ENCODE measurements around the gene CLEC1A. TPM values are rescaled to one million over a fixed set of nuclear protein-coding genes. Genes with fewer than 3 reads are reported as not detected.

The CLEC1A gene
- total RNA-seq, 1 experiment from 2014 or later: not detected

GRCh38 chr12:10115311-10115710 is 16.5 kb upstream of the CLEC1A start:
- H3K4me2 ChIP-seq (ENCODE audit: low read length): no peak overlapping the region
- H3K27me3 ChIP-seq (ENCODE audit: insufficient read depth, low read length): no peaks in the 10 kb centered on the region
- RAD21 ChIA-PET (ENCODE audit: low non-redundant PET in 1 of 2, low total read pairs in 2 of 2, uncharacterized antibody in 2 of 2, unreplicated experiment in 2 of 2): no interaction called here
- no peaks in the 10 kb centered on the region for H4K20me1 ChIP-seq (ENCODE audit: insufficient read depth)
- H3K4me1 ChIP-seq (ENCODE audit: control insufficient read depth in 1 of 2, insufficient read depth in 2 of 2, low read length in 2 of 2): no peaks in the 10 kb centered on the region
- CTCF ChIA-PET: no interaction called here
- no peak overlapping the region for H3K27ac ChIP-seq (ENCODE audit: low read depth, low read length)
- intact Hi-C loops (cut with micrococcal nuclease): no loop called here
- ATAC-seq: no peak
- TF ChIP-seq JUND (IDR thresholded peaks at IDR 0.05): no peak
- no peak for DNase-seq (ENCODE audit: low read depth, low spot score)
- no peaks in the 10 kb centered on the region for H3K36me3 ChIP-seq (ENCODE audit: control insufficient read depth in 1 of 2, insufficient read depth in 2 of 2, low read length in 2 of 2)
- H3K9me3 ChIP-seq (ENCODE audit: control insufficient read depth in 1 of 2, insufficient read depth in 1 of 2, low read depth in 1 of 2, low read length in 2 of 2): no peaks in the 10 kb centered on the region
- BruUV-seq (replicated peaks): no TSS peak
- H2AFZ ChIP-seq (ENCODE audit: low read depth, low read length, poor library complexity, severe bottlenecking): no peak overlapping the region
- no peak overlapping the region for H3K4me3 ChIP-seq (replicated peaks in 1 of 2; ENCODE audit: low read depth in 1 of 2, low read length in 2 of 2)
- H3K9ac ChIP-seq (ENCODE audit: low read length): no peak overlapping the region
- POLR2A ChIA-PET: no interaction called here
- no peaks in the 10 kb centered on the region for H3K79me2 ChIP-seq (ENCODE audit: insufficient read depth, low read length)
- H3K9me2 ChIP-seq (ENCODE audit: insufficient read depth): no peaks in the 10 kb centered on the region

DNA sequence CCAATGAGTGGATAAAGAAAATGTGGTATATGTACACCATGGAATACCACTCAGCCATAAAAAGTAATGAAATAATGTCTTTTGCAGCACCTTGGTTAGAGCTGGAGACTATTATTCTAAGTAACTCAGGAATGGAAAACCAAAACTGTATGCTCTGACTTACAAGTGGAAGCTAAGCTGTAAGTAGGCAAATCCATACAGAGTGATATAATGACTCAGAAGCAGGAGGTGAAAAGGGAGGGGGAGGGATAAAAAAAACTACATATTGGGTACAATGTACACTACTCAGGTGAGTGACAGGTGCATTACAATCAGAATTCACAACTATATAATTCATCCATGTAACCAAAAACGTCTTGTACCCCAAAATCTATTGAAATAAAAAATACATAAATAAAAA is 15.1 kb upstream of the CLEC1A start:
- no peaks in the 10 kb centered on the region for H3K27me3 ChIP-seq (ENCODE audit: insufficient read depth, low read length)
- H3K79me2 ChIP-seq (ENCODE audit: insufficient read depth, low read length): no peaks in the 10 kb centered on the region
- H3K27ac ChIP-seq (ENCODE audit: low read depth, low read length): no peak overlapping the region
- no peaks in the 10 kb centered on the region for H4K20me1 ChIP-seq (ENCODE audit: insufficient read depth)
- no peaks in the 10 kb centered on the region for H3K9me3 ChIP-seq (ENCODE audit: control insufficient read depth in 1 of 2, insufficient read depth in 1 of 2, low read depth in 1 of 2, low read length in 2 of 2)
- TF ChIP-seq RAD21 (IDR thresholded peaks at IDR 0.05; ENCODE audit: low read depth) (no peak), ATF3 (IDR thresholded peaks at IDR 0.05) (no peak), FOSL1 (IDR thresholded peaks at IDR 0.05; ENCODE audit: low read depth) (no peak), JUND (IDR thresholded peaks at IDR 0.05) (no peak), CEBPB (IDR thresholded peaks at IDR 0.05; ENCODE audit: low read depth) (no peak), EGR1 (IDR thresholded peaks at IDR 0.05; ENCODE audit: low read depth) (no peak), CBX3 (IDR thresholded peaks at IDR 0.05; ENCODE audit: low read depth) (no peak), TCF7L2 (IDR thresholded peaks at IDR 0.05; ENCODE audit: borderline replicate concordance, extremely low read depth, insufficient read depth, insufficient read length) (no peak), EZH2 (IDR thresholded peaks at IDR 0.05) (no peak), POLR2A (IDR thresholded peaks at IDR 0.05; ENCODE audit: borderline replicate concordance, extremely low read depth, insufficient read depth, insufficient read length) (no peak), ZNF274 (IDR thresholded peaks at IDR 0.05; ENCODE audit: low read depth, low read length) (no peak), ELF1 (IDR thresholded peaks at IDR 0.05; ENCODE audit: borderline replicate concordance, low read depth) (no peak), POLR2AphosphoS5 (IDR thresholded peaks at IDR 0.05; ENCODE audit: low read depth, low read length) (no peak), SRF (IDR thresholded peaks at IDR 0.05; ENCODE audit: low read depth) (no peak), CTCF (IDR thresholded peaks at IDR 0.05 in 2 of 3, conservative IDR thresholded peaks at IDR 0.05 in 1 of 3; ENCODE audit: borderline replicate concordance in 1 of 3, insufficient read depth in 1 of 3, low read depth in 2 of 3, low read length in 2 of 3) (no peak)
- TF ChIP-seq, protein P1, sequence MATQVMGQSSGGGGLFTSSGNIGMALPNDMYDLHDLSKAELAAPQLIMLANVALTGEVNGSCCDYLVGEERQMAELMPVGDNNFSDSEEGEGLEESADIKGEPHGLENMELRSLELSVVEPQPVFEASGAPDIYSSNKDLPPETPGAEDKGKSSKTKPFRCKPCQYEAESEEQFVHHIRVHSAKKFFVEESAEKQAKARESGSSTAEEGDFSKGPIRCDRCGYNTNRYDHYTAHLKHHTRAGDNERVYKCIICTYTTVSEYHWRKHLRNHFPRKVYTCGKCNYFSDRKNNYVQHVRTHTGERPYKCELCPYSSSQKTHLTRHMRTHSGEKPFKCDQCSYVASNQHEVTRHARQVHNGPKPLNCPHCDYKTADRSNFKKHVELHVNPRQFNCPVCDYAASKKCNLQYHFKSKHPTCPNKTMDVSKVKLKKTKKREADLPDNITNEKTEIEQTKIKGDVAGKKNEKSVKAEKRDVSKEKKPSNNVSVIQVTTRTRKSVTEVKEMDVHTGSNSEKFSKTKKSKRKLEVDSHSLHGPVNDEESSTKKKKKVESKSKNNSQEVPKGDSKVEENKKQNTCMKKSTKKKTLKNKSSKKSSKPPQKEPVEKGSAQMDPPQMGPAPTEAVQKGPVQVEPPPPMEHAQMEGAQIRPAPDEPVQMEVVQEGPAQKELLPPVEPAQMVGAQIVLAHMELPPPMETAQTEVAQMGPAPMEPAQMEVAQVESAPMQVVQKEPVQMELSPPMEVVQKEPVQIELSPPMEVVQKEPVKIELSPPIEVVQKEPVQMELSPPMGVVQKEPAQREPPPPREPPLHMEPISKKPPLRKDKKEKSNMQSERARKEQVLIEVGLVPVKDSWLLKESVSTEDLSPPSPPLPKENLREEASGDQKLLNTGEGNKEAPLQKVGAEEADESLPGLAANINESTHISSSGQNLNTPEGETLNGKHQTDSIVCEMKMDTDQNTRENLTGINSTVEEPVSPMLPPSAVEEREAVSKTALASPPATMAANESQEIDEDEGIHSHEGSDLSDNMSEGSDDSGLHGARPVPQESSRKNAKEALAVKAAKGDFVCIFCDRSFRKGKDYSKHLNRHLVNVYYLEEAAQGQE (IDR thresholded peaks at IDR 0.05; ENCODE audit: low read depth): no peak
- TF ChIP-seq, protein P2, sequence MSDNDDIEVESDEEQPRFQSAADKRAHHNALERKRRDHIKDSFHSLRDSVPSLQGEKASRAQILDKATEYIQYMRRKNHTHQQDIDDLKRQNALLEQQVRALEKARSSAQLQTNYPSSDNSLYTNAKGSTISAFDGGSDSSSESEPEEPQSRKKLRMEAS (IDR thresholded peaks at IDR 0.05): no peak
- POLR2A ChIA-PET: no interaction called here
- CTCF ChIA-PET: no interaction called here
- H3K36me3 ChIP-seq (ENCODE audit: control insufficient read depth in 1 of 2, insufficient read depth in 2 of 2, low read length in 2 of 2): no peaks in the 10 kb centered on the region
- no peak overlapping the region for H3K9ac ChIP-seq (ENCODE audit: low read length)
- H2AFZ ChIP-seq (ENCODE audit: low read depth, low read length, poor library complexity, severe bottlenecking): no peak overlapping the region
- RAD21 ChIA-PET (ENCODE audit: low non-redundant PET in 1 of 2, low total read pairs in 2 of 2, uncharacterized antibody in 2 of 2, unreplicated experiment in 2 of 2): no interaction called here
- BruUV-seq (replicated peaks): no TSS peak
- no peaks in the 10 kb centered on the region for H3K9me2 ChIP-seq (ENCODE audit: insufficient read depth)
- no peak overlapping the region for H3K4me2 ChIP-seq (ENCODE audit: low read length)
- H3K4me3 ChIP-seq (replicated peaks in 1 of 2; ENCODE audit: low read depth in 1 of 2, low read length in 2 of 2): no peak overlapping the region
- DNase-seq (ENCODE audit: low read depth, low spot score) (no peak), ATAC-seq (no peak)
- intact Hi-C loops (cut with micrococcal nuclease): no loop called here
- H3K4me1 ChIP-seq (ENCODE audit: control insufficient read depth in 1 of 2, insufficient read depth in 2 of 2, low read length in 2 of 2): no peaks in the 10 kb centered on the region
